Neural cell (in vitro differentiated cells): ENCODE results near the gene TMEM63B. TPM values are rescaled to one million over a fixed set of nuclear protein-coding genes. Genes with fewer than 3 reads are reported as not detected.

Experiments
- H2AFZ ChIP-seq: fragments of 200-600, 300-800 bp; sonication (generic), shearing (Covaris generic); 2 replicates; pipeline ENCODE4 v1.6.0; 2014; ENCODE audit warnings: low read depth, mild to moderate bottlenecking, antibody characterized with exemption, low read length, moderate library complexity
- H3F3A ChIP-seq: fragments of 200-600 bp; shearing (Covaris generic); 2 replicates; pipeline ENCODE4 v1.6.1; 2016; ENCODE audit warnings: mild to moderate bottlenecking, moderate library complexity, mixed read lengths, antibody characterized with exemption, low read length; ENCODE audit not compliant: insufficient read depth, poor library complexity, severe bottlenecking
- H3K27ac ChIP-seq: fragments of 200-600, 300-800 bp; sonication (generic), shearing (Covaris generic); 2 replicates; pipeline ENCODE4 v1.5.1; 2014; ENCODE audit warnings: mild to moderate bottlenecking, low read length, moderate library complexity
- H3K27me3 ChIP-seq: fragments of 300-800, 200-600 bp; sonication (generic), shearing (Covaris generic); 2 replicates; pipeline ENCODE4 v1.6.0; 2014; ENCODE audit warnings: mild to moderate bottlenecking, low read depth, low read length, moderate library complexity; ENCODE audit not compliant: insufficient read depth
- H3K36me3 ChIP-seq: fragments of 300-800, 200-600 bp; sonication (generic), shearing (Covaris generic); 2 replicates; pipeline ENCODE4 v1.5.1; 2014; ENCODE audit warnings: mild to moderate bottlenecking, antibody characterized with exemption, low read length, moderate library complexity; ENCODE audit not compliant: insufficient read depth
- H3K4me2 ChIP-seq: fragments of 300-800, 200-600 bp; sonication (generic), shearing (Covaris generic); 2 replicates; pipeline ENCODE4 v1.6.0; 2014; ENCODE audit warnings: mild to moderate bottlenecking, low read length
- H3K4me3 ChIP-seq: fragments of 300-800, 200-600 bp; sonication (generic), shearing (Covaris generic); 2 replicates; pipeline ENCODE4 v1.5.1; 2014; ENCODE audit warnings: mild to moderate bottlenecking, low read length, moderate library complexity
- H3K79me2 ChIP-seq: fragments of 200-600 bp; shearing (Covaris generic); replicated peaks from 2 replicates; pipeline ENCODE4 v1.6.0; 2014; ENCODE audit warnings: mild to moderate bottlenecking, low read length, moderate library complexity; ENCODE audit not compliant: insufficient read depth
- H3K9ac ChIP-seq: fragments of 300-800, 200-600 bp; sonication (generic), shearing (Covaris generic); 2 replicates; pipeline ENCODE4 v1.6.1; 2016; ENCODE audit warnings: mild to moderate bottlenecking, low read length, mixed read lengths
- H3K9me2 ChIP-seq: fragments of 200-600 bp; shearing (Covaris generic); 2 replicates; pipeline ENCODE4 v1.6.1; 2016; ENCODE audit warnings: mild to moderate bottlenecking, low read length, mixed read lengths; ENCODE audit not compliant: insufficient read depth
- H3K9me3 ChIP-seq: fragments of 200-600, 300-800 bp; sonication (generic), shearing (Covaris generic); 2 replicates; pipeline ENCODE4 v1.6.1; 2016; ENCODE audit warnings: mild to moderate bottlenecking, mixed run types, low read length, moderate library complexity, mixed read lengths
- H4K20me1 ChIP-seq: fragments of 200-600 bp; shearing (Covaris generic); 2 replicates; pipeline ENCODE4 v1.6.1; 2016; ENCODE audit warnings: mild to moderate bottlenecking, mixed run types; ENCODE audit not compliant: insufficient read depth
- CTCF ChIP-seq: fragments of 450-650 bp; IDR thresholded peaks from 2 replicates; pipeline ENCODE4 v1.5.1; 2014; ENCODE audit warnings: antibody characterized with exemption, mild to moderate bottlenecking, moderate library complexity; ENCODE audit not compliant: poor library complexity, severe bottlenecking
- EP300 ChIP-seq: fragments of 450-650 bp; conservative IDR thresholded peaks from 2 replicates; pipeline ENCODE4 v1.6.1; 2014; ENCODE audit warnings: antibody characterized with exemption, mild to moderate bottlenecking, moderate library complexity; ENCODE audit not compliant: poor library complexity, severe bottlenecking
- EZH2 ChIP-seq: fragments of 200-600, 300-800 bp; shearing (Covaris generic), sonication (generic); IDR thresholded peaks from 2 replicates; pipeline ENCODE4 v1.6.1; 2014; ENCODE audit warnings: antibody characterized with exemption, low read length, borderline replicate concordance, mild to moderate bottlenecking; ENCODE audit not compliant: insufficient read depth, poor library complexity, severe bottlenecking
- MXI1 ChIP-seq: fragments of 450-650 bp; conservative IDR thresholded peaks from 2 replicates; pipeline ENCODE4 v1.6.1; 2014; ENCODE audit warnings: antibody characterized with exemption, mild to moderate bottlenecking; ENCODE audit not compliant: poor library complexity, severe bottlenecking
- POLR2AphosphoS5 ChIP-seq: IDR thresholded peaks from 2 replicates; pipeline ENCODE4 v1.6.1; 2012
- RAD21 ChIP-seq: fragments of 450-650 bp; conservative IDR thresholded peaks from 2 replicates; pipeline ENCODE4 v1.6.1; 2014; ENCODE audit warnings: antibody characterized with exemption, mild to moderate bottlenecking, moderate library complexity
- SMC3 ChIP-seq: fragments of 450-650 bp; conservative IDR thresholded peaks from 2 replicates; pipeline ENCODE4 v1.6.1; 2014; ENCODE audit warnings: antibody characterized with exemption, mild to moderate bottlenecking, moderate library complexity; ENCODE audit not compliant: poor library complexity
- TAF1 ChIP-seq: IDR thresholded peaks from 2 replicates; pipeline ENCODE4 v1.6.1; 2012; ENCODE audit warnings: low read depth
- polyA plus RNA-seq: library from polyadenylated mRNA; depleted of rRNA; stranded (reverse); fragments of >200 nt; gene quantifications from 2 replicates; pipeline ENCODE4 v1.2.3, GENCODE V29; 2014
- TF ChIP-seq, protein P1 (sequence below): IDR thresholded peaks from 2 replicates; pipeline ENCODE4 v1.6.1; 2012; ENCODE audit warnings: borderline replicate concordance

Gene TMEM63B
- polyA plus RNA-seq, 1 donor from 2014 or later, result 49.9 TPM

- no peaks in the 10 kb centered on the region for H3K9me3 ChIP-seq
- no peak overlapping the region for H2AFZ ChIP-seq
- H3K4me3 ChIP-seq, result no peak overlapping the region
- no peaks in the 10 kb centered on the region for H3K36me3 ChIP-seq
- H3K27me3 ChIP-seq, result no peaks in the 10 kb centered on the region
- H3F3A ChIP-seq, result no peaks in the 10 kb centered on the region
- no peaks in the 10 kb centered on the region for H3K79me2 ChIP-seq
- H3K27ac ChIP-seq, result no peak overlapping the region
- no peaks in the 10 kb centered on the region for H4K20me1 ChIP-seq
- no peak for TF ChIP-seq TAF1
- TF ChIP-seq EZH2, result no peak
- TF ChIP-seq CTCF, result no peak
- TF ChIP-seq POLR2AphosphoS5, result no peak
- TF ChIP-seq SMC3, result no peak
- TF ChIP-seq MXI1, result no peak
- no peak for TF ChIP-seq RAD21
- TF ChIP-seq, protein P1, sequence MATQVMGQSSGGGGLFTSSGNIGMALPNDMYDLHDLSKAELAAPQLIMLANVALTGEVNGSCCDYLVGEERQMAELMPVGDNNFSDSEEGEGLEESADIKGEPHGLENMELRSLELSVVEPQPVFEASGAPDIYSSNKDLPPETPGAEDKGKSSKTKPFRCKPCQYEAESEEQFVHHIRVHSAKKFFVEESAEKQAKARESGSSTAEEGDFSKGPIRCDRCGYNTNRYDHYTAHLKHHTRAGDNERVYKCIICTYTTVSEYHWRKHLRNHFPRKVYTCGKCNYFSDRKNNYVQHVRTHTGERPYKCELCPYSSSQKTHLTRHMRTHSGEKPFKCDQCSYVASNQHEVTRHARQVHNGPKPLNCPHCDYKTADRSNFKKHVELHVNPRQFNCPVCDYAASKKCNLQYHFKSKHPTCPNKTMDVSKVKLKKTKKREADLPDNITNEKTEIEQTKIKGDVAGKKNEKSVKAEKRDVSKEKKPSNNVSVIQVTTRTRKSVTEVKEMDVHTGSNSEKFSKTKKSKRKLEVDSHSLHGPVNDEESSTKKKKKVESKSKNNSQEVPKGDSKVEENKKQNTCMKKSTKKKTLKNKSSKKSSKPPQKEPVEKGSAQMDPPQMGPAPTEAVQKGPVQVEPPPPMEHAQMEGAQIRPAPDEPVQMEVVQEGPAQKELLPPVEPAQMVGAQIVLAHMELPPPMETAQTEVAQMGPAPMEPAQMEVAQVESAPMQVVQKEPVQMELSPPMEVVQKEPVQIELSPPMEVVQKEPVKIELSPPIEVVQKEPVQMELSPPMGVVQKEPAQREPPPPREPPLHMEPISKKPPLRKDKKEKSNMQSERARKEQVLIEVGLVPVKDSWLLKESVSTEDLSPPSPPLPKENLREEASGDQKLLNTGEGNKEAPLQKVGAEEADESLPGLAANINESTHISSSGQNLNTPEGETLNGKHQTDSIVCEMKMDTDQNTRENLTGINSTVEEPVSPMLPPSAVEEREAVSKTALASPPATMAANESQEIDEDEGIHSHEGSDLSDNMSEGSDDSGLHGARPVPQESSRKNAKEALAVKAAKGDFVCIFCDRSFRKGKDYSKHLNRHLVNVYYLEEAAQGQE, result no peak
- TF ChIP-seq EP300, result no peak
- no peak overlapping the region for H3K9ac ChIP-seq
- H3K4me2 ChIP-seq, result no peak overlapping the region
- H3K9me2 ChIP-seq, result no peaks in the 10 kb centered on the region
These were observed 42.7 kb downstream of the TMEM63B start for GRCh38 chr6:44169886-44170570.

DNA sequence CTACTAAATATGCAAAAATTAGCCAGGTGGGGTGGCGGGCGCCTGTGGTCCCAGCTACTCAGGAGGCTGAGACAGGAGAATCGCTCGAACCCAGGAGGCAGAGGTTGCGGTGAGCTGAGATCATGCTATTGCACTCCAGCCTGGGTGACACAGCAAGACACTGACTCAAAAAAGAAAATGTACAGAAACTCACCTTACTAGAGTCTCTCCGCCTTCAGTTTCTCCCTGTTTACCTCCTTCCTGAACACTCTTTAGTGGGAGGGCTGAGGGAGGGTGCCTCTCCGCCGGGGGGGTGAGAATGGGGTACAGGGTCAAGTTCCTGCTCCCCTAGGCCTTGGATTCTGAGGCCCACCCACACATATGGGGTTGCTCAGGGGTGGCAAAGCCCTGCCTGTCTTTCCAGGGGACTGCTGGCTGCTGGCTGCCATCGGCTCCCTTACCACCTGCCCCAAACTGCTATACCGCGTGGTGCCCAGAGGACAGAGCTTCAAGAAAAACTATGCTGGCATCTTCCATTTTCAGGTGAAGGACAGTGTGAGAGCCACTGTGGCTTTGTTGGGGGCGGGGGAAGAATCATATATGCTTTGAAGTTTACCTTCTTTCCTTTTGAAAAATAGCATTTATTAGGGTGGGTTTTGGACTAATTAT lies 44.7 kb downstream of the TMEM63B start:
- Histone ChIP-seq H3K4me3 (no peak overlapping the region), H3K27me3 (no peaks in the 10 kb centered on the region), H3K79me2 (no peaks in the 10 kb centered on the region), H3K36me3 (no peaks in the 10 kb centered on the region), H3K4me2 (no peak overlapping the region), H3F3A (no peaks in the 10 kb centered on the region), H3K9me3 (no peaks in the 10 kb centered on the region), H3K27ac (no peak overlapping the region), H3K9ac (no peak overlapping the region), H2AFZ (no peak overlapping the region), H3K9me2 (no peaks in the 10 kb centered on the region), H4K20me1 (no peaks in the 10 kb centered on the region)
- no peak for TF ChIP-seq SMC3
- TF ChIP-seq, protein P1, result no peak
- TF ChIP-seq RAD21, result no peak
- no peak for TF ChIP-seq CTCF
- TF ChIP-seq TAF1, result no peak
- TF ChIP-seq EP300, result no peak
- TF ChIP-seq POLR2AphosphoS5, result no peak
- TF ChIP-seq MXI1, result no peak
- TF ChIP-seq EZH2, result no peak
